Fibroblast of lung (primary cell): ENCODE data around the gene NKPD1. TPM values are rescaled to one million over a fixed set of nuclear protein-coding genes. Genes with fewer than 3 reads are reported as not detected.

Source experiments
- DNase-seq, 2 donors: peaks; one replicate each; pipeline versions ENCODE4 v3.0.0 to v3.0.0-alpha.2; 2010; ENCODE audit warnings: low read depth in 2 of 2
- H2AFZ ChIP-seq: 2 replicates; pipeline ENCODE4 v1.5.1; 2012; ENCODE audit warnings: low read length, control low read depth, inconsistent platforms
- H3K27ac ChIP-seq: 2 replicates; pipeline ENCODE4 v1.5.1; 2011; ENCODE audit warnings: low read length, control low read depth; ENCODE audit not compliant: insufficient read depth
- H3K27me3 ChIP-seq: 2 replicates; pipeline ENCODE4 v1.5.1; 2011; ENCODE audit warnings: mild to moderate bottlenecking, low read length; ENCODE audit not compliant: control insufficient read depth, insufficient read depth
- H3K36me3 ChIP-seq: 2 replicates; pipeline ENCODE4 v1.5.1; 2011; ENCODE audit warnings: low read length; ENCODE audit not compliant: control insufficient read depth, insufficient read depth
- H3K4me1 ChIP-seq: 2 replicates; pipeline ENCODE4 v1.5.1; 2011; ENCODE audit warnings: low read length; ENCODE audit not compliant: control insufficient read depth, insufficient read depth; ENCODE audit errors: extremely low read depth
- H3K4me2 ChIP-seq: 2 replicates; pipeline ENCODE4 v1.5.1; 2011; ENCODE audit warnings: low read length, control low read depth; ENCODE audit not compliant: insufficient read depth; ENCODE audit errors: extremely low read depth
- H3K4me3 ChIP-seq, 4 experiments: fragments of 200-600 bp in 1 of 4; sonication (generic) in 1 of 4; replicated peaks in 1 of 4; 2 replicates each; pipeline ENCODE4 v1.5.1; 2011 to 2016; ENCODE audit warnings: low read length in 4 of 4, low read depth in 3 of 4, mild to moderate bottlenecking in 3 of 4, control low read depth in 2 of 4, inconsistent platforms in 1 of 4, mixed read lengths in 1 of 4; ENCODE audit not compliant: insufficient read depth in 1 of 4; ENCODE audit errors: control extremely low read depth in 1 of 4
- H3K79me2 ChIP-seq: 2 replicates; pipeline ENCODE4 v1.5.1; 2012; ENCODE audit warnings: mild to moderate bottlenecking, low read length, inconsistent platforms; ENCODE audit not compliant: control insufficient read depth, insufficient read depth
- H3K9ac ChIP-seq: 2 replicates; pipeline ENCODE4 v1.5.1; 2011; ENCODE audit warnings: mild to moderate bottlenecking, low read length, control low read depth; ENCODE audit not compliant: insufficient read depth
- H3K9me3 ChIP-seq: 2 replicates; pipeline ENCODE4 v1.5.1; 2012; ENCODE audit warnings: low read depth, low read length; ENCODE audit not compliant: control insufficient read depth, insufficient read depth
- H4K20me1 ChIP-seq: 2 replicates; pipeline ENCODE4 v1.5.1; 2011; ENCODE audit warnings: low read length; ENCODE audit not compliant: control insufficient read depth, insufficient read depth; ENCODE audit errors: extremely low read depth
- EZH2 ChIP-seq: IDR thresholded peaks from 2 replicates; pipeline ENCODE4 v1.5.1; 2012; ENCODE audit warnings: low read length, control low read depth, mild to moderate bottlenecking; ENCODE audit errors: missing control alignments
- polyA plus RNA-seq, 2 donors: library from polyadenylated mRNA; depleted of rRNA in 1 of 2; stranded (reverse) in 1 of 2; unstranded in 1 of 2; fragments of >200 nt; gene quantifications; 2 replicates each; pipeline ENCODE4 v1.2.1, GENCODE V29; 2011 to 2012; ENCODE audit warnings: missing spikeins in 1 of 2
- total RNA-seq: library from RNA; depleted of rRNA; stranded (reverse); fragments of >200 nt; gene quantifications from 2 replicates; pipeline ENCODE4 v1.2.1, GENCODE V29; 2014
- TF ChIP-seq, protein P1 (sequence below), 2 donors: IDR thresholded peaks in 1 of 2; conservative IDR thresholded peaks in 1 of 2; 1 replicate in 1 of 2; 2 replicates in 1 of 2; pipeline ENCODE4 v1.5.1; 2011 to 2012; ENCODE audit warnings: low read length in 2 of 2, control low read depth in 1 of 2, inconsistent platforms in 1 of 2, low read depth in 1 of 2, mild to moderate bottlenecking in 1 of 2

NKPD1 gene
- total and polyA plus RNA-seq, 2 donors (not counting 1 experiment from before 2014, with no cell fraction given): 0.17 TPM; not detected in 1

DNA sequence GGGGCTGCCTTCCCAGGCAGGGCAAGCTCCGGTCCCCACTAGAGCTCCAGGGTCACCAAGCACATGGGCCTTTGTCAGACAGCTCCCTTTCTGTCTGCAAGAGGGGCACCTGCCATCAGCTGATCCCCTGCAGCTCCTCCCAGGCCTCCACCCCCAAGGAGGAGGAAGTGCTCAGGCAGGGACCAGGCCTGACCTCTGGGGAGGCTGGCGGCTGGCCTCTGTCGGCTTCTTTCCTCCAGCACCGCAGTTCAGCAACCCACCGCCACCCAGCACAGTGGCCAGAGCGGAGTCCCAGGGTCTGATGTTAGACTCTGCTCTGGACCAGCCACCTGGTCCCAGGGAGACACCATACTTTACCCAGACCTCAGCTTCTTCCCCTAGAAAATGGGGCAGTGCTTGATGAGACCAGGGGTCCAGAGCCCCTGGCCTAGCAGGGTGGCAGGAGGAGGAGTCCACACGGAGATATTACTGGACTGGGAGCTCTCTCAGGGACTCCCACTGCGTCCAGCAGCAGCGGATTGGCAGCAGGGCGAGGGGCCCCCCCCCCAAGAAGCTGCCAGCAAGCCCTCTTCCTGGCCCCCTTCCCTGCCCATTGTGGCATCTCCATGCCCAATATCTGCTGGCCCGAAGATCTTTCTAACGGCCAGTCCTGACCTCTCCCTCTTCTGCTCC lies 24.1 kb downstream of the NKPD1 start:
- TF ChIP-seq EZH2: no peak
- TF ChIP-seq, protein P1, sequence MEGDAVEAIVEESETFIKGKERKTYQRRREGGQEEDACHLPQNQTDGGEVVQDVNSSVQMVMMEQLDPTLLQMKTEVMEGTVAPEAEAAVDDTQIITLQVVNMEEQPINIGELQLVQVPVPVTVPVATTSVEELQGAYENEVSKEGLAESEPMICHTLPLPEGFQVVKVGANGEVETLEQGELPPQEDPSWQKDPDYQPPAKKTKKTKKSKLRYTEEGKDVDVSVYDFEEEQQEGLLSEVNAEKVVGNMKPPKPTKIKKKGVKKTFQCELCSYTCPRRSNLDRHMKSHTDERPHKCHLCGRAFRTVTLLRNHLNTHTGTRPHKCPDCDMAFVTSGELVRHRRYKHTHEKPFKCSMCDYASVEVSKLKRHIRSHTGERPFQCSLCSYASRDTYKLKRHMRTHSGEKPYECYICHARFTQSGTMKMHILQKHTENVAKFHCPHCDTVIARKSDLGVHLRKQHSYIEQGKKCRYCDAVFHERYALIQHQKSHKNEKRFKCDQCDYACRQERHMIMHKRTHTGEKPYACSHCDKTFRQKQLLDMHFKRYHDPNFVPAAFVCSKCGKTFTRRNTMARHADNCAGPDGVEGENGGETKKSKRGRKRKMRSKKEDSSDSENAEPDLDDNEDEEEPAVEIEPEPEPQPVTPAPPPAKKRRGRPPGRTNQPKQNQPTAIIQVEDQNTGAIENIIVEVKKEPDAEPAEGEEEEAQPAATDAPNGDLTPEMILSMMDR (conservative IDR thresholded peaks at IDR 0.05 in 1 of 2, IDR thresholded peaks at IDR 0.05 in 1 of 2; ENCODE audit: low read depth in 1 of 2, low read length in 2 of 2): no peak
- Histone ChIP-seq H3K36me3 (peaks cover 1% of the 10 kb centered on the region), H3K4me3 (no peak overlapping the region), H3K27ac (no peak overlapping the region), H3K4me2 (no peak overlapping the region), H2AFZ (no peak overlapping the region), H3K4me1 (peaks cover 6% of the 10 kb centered on the region), H4K20me1 (no peaks in the 10 kb centered on the region), H3K9me3 (no peaks in the 10 kb centered on the region), H3K79me2 (no peaks in the 10 kb centered on the region), H3K27me3 (no peaks in the 10 kb centered on the region), H3K9ac (no peak overlapping the region)
- no peak for DNase-seq

DNA sequence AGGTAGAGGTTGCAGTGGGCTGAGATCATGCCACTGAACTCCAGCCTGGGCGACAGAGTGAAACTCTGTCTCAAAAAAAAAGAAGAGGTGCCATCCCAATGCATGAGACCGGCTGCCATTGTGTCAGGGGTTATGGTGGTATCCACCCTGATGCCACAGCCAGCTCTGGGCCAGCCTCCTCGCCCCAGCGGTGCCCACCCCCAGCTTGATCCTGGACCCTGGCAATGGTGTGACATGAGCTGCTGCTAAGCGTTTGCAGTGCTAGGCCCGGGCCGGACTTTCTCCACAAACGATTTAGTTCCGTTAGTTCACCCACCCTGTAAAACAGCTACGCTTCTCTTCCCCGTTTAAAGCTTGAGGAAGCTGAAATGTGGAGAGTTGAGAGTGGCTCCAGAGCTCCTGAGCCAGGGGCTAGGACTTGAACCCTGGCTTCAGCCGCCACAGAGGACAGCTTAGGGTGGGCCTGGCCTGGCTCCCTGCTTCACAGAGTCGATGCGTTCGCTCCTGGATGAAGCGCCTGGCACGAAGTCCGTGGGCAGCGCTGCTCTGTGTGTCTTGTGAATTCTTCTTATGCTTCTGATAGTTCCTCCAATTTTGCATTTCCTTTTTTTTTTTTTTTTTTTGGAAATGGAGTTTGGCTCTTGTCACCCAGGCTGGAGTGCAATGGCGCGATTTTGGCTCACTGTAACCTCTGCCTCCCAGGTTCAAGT lies 25.5 kb downstream of the NKPD1 start:
- Histone ChIP-seq H3K36me3 (no peaks in the 10 kb centered on the region), H3K27ac (no peak overlapping the region), H4K20me1 (no peaks in the 10 kb centered on the region), H3K9me3 (no peaks in the 10 kb centered on the region), H3K4me1 (peaks cover 6% of the 10 kb centered on the region), H3K79me2 (peaks cover under 1% of the 10 kb centered on the region), H2AFZ (no peak overlapping the region), H3K4me3 (no peak overlapping the region), H3K4me2 (no peak overlapping the region), H3K27me3 (no peaks in the 10 kb centered on the region), H3K9ac (no peak overlapping the region)
- DNase-seq: no peak
- TF ChIP-seq EZH2: no peak
- TF ChIP-seq, protein P1 (conservative IDR thresholded peaks at IDR 0.05 in 1 of 2, IDR thresholded peaks at IDR 0.05 in 1 of 2; ENCODE audit: low read depth in 1 of 2, low read length in 2 of 2): no peak

DNA sequence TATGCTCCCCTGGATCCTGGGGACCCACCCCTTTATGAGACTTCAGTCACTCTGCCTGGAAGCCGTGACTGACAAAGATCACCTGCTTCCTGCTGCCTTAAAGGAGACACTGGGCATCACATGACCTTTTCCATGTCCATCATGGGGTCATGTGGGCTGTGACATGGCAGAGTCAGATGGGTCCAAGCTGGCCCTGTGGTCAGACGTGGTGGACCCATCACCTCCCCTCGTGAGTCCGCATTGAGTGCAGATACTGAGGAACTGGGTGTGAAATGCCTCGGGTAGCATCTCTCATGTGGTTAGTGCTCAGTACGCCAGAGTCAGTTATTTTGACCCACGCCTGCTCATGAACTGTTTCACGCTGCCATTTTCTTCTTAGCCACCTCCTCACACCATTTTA lies 27.1 kb downstream of the NKPD1 start:
- Histone ChIP-seq H3K4me1 (peaks cover 6% of the 10 kb centered on the region), H4K20me1 (no peaks in the 10 kb centered on the region), H3K27ac (no peak overlapping the region), H3K27me3 (no peaks in the 10 kb centered on the region), H2AFZ (no peak overlapping the region), H3K4me2 (no peak overlapping the region), H3K4me3 (no peak overlapping the region), H3K9me3 (no peaks in the 10 kb centered on the region), H3K9ac (no peak overlapping the region), H3K79me2 (peaks cover 9% of the 10 kb centered on the region), H3K36me3 (peaks cover 3% of the 10 kb centered on the region)
- no peak for DNase-seq
- no peak for TF ChIP-seq EZH2
- TF ChIP-seq, protein P1 (conservative IDR thresholded peaks at IDR 0.05 in 1 of 2, IDR thresholded peaks at IDR 0.05 in 1 of 2; ENCODE audit: low read depth in 1 of 2, low read length in 2 of 2): no peak
